Liver (tissue), 3 donors: ENCODE measurements around the gene ZNF329.

Source experiments
- GABPA ChIP-seq, 2 donors: IDR thresholded peaks in 1 of 2; conservative IDR thresholded peaks in 1 of 2; 2 replicates each; pipeline ENCODE4 v1.6.1; 2016; ENCODE audit warnings: antibody characterized with exemption in 2 of 2, mild to moderate bottlenecking in 1 of 2, moderate library complexity in 1 of 2
- NR2F2 ChIP-seq: IDR thresholded peaks from 2 replicates; pipeline ENCODE4 v1.6.1; 2016; ENCODE audit warnings: antibody characterized with exemption
- RAD21 ChIP-seq, 2 donors: IDR thresholded peaks; 2 replicates each; pipeline ENCODE4 v1.6.1; 2016; ENCODE audit warnings: antibody characterized with exemption in 2 of 2, mild to moderate bottlenecking in 2 of 2
- TAF1 ChIP-seq: conservative IDR thresholded peaks from 2 replicates; pipeline ENCODE4 v1.6.1; 2016; ENCODE audit warnings: antibody characterized with exemption, mild to moderate bottlenecking
- TF ChIP-seq, protein P1 (sequence below): fragments of 150-350 bp; IDR thresholded peaks from 2 replicates; pipeline ENCODE4 v1.5.1; 2017; ENCODE audit warnings: improper control_type of control experiment, low read depth, low read length; ENCODE audit not compliant: missing input control
- donor health status: healthy.
- donor health status: healthy.

- TF ChIP-seq GABPA (IDR thresholded peaks at IDR 0.05 in 1 of 2, conservative IDR thresholded peaks at IDR 0.05 in 1 of 2), result no peak
- TF ChIP-seq, protein P1, sequence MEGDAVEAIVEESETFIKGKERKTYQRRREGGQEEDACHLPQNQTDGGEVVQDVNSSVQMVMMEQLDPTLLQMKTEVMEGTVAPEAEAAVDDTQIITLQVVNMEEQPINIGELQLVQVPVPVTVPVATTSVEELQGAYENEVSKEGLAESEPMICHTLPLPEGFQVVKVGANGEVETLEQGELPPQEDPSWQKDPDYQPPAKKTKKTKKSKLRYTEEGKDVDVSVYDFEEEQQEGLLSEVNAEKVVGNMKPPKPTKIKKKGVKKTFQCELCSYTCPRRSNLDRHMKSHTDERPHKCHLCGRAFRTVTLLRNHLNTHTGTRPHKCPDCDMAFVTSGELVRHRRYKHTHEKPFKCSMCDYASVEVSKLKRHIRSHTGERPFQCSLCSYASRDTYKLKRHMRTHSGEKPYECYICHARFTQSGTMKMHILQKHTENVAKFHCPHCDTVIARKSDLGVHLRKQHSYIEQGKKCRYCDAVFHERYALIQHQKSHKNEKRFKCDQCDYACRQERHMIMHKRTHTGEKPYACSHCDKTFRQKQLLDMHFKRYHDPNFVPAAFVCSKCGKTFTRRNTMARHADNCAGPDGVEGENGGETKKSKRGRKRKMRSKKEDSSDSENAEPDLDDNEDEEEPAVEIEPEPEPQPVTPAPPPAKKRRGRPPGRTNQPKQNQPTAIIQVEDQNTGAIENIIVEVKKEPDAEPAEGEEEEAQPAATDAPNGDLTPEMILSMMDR, result no peak
- TF ChIP-seq RAD21 (IDR thresholded peaks at IDR 0.05), result no peak
- no peak for TF ChIP-seq NR2F2
- TF ChIP-seq TAF1, result no peak
Measured at GRCh38 chr19:58183817-58184215, 33.2 kb upstream of the ZNF329 start.
